Endothelial cell of umbilical vein (primary cell): ENCODE measurements around the gene EYS. TPM values are rescaled to one million over a fixed set of nuclear protein-coding genes. Genes with fewer than 3 reads are reported as not detected.

Experiments
- BruUV-seq: library from RNA; stranded (reverse); fragments of 400-500 nt; replicated peaks from 2 replicates; lab custom pipeline; 2021; lab: Mats Ljungman, UMichigan
- CTCF ChIA-PET: fragments of 300-600, 350-600 bp; sonication (Branson Sonifier 250); formaldehyde crosslinking; loops from one replicate; lab custom pipeline; 2021; ENCODE audit warnings: antibody characterized with exemption, inconsistent platforms; lab: Charles Lee
- POLR2A ChIA-PET: fragments of 300-600, 350-600 bp; sonication (Branson Sonifier 250); formaldehyde crosslinking; loops from one replicate; lab custom pipeline; 2021; ENCODE audit warnings: antibody characterized with exemption, inconsistent platforms; lab: Charles Lee
- DNase-seq: peaks from one replicate; pipeline ENCODE4 v3.0.0-alpha.2; 2011; ENCODE audit warnings: low read depth, low spot score
- FAIRE-seq: peaks from 2 replicates; lab custom pipeline; 2011; peaks lifted over from hg19 to GRCh38; lab: Jason Lieb, UNC
- H2AFZ ChIP-seq: 2 replicates; pipeline ENCODE4 v1.6.0; 2012; ENCODE audit warnings: low read depth, low read length, control low read depth, inconsistent platforms
- H3K27ac ChIP-seq: 2 replicates; pipeline ENCODE4 v1.5.1; 2011; ENCODE audit warnings: low read depth, mild to moderate bottlenecking, control low read depth, low read length, moderate library complexity; ENCODE audit not compliant: insufficient read depth
- H3K27me3 ChIP-seq, 2 experiments: 2 replicates each; pipeline versions ENCODE4 v1.6.0 to v1.6.1; 2011; ENCODE audit warnings: low read length in 2 of 2, mixed read lengths in 1 of 2; ENCODE audit not compliant: control insufficient read depth in 2 of 2, insufficient read depth in 2 of 2
- H3K36me3 ChIP-seq, 2 experiments: 2 replicates in 1 of 2; 3 replicates in 1 of 2; pipeline ENCODE4 v1.5.1; 2011; ENCODE audit warnings: low read length in 2 of 2, mild to moderate bottlenecking in 1 of 2, moderate library complexity in 1 of 2; ENCODE audit not compliant: control insufficient read depth in 2 of 2, insufficient read depth in 2 of 2; ENCODE audit errors: extremely low read depth in 1 of 2
- H3K4me1 ChIP-seq: 3 replicates; pipeline ENCODE4 v1.5.1; 2011; ENCODE audit warnings: mild to moderate bottlenecking, low read length; ENCODE audit not compliant: control insufficient read depth, insufficient read depth; ENCODE audit errors: extremely low read depth
- H3K4me2 ChIP-seq: 2 replicates; pipeline ENCODE4 v1.6.1; 2011; ENCODE audit warnings: low read length, control low read depth, mixed read lengths; ENCODE audit not compliant: insufficient read depth
- H3K4me3 ChIP-seq, 3 experiments: fragments of 200-600 bp in 1 of 3; sonication (generic), shearing (Covaris generic) in 1 of 3; replicated peaks in 1 of 3; 2 replicates each; pipeline ENCODE4 v1.5.1; 2011 to 2016; ENCODE audit warnings: control low read depth in 3 of 3, low read length in 3 of 3, mild to moderate bottlenecking in 2 of 3, inconsistent platforms in 1 of 3, low read depth in 1 of 3, moderate library complexity in 1 of 3; ENCODE audit not compliant: insufficient read depth in 1 of 3
- H3K79me2 ChIP-seq: 2 replicates; pipeline ENCODE4 v1.6.0; 2012; ENCODE audit warnings: low read length, inconsistent platforms; ENCODE audit not compliant: control insufficient read depth, insufficient read depth
- H3K9ac ChIP-seq: replicated peaks from 2 replicates; pipeline ENCODE3; 2011; ENCODE audit warnings: low read length, control low read depth; ENCODE audit not compliant: insufficient read depth; ENCODE audit errors: extremely low read depth
- H3K9me1 ChIP-seq: replicated peaks from 3 replicates; pipeline ENCODE4 v1.6.0; 2011; ENCODE audit warnings: mild to moderate bottlenecking, low read length; ENCODE audit not compliant: control insufficient read depth, insufficient read depth; ENCODE audit errors: extremely low read depth
- H3K9me3 ChIP-seq: replicated peaks from 2 replicates; pipeline ENCODE4 v1.5.1; 2012; ENCODE audit warnings: low read length, inconsistent platforms; ENCODE audit not compliant: control insufficient read depth, insufficient read depth
- H4K20me1 ChIP-seq: replicated peaks from 2 replicates; pipeline ENCODE3; 2011; ENCODE audit warnings: mild to moderate bottlenecking, low read length; ENCODE audit not compliant: control insufficient read depth, insufficient read depth; ENCODE audit errors: extremely low read depth
- CTCF ChIP-seq, 2 donors: IDR thresholded peaks; 1 replicate in 1 of 2; 2 replicates in 1 of 2; pipeline ENCODE4 v1.5.1; 2011; ENCODE audit warnings: low read length in 2 of 2, mild to moderate bottlenecking in 2 of 2, moderate library complexity in 2 of 2, control low read depth in 1 of 2, inconsistent platforms in 1 of 2, low read depth in 1 of 2; ENCODE audit not compliant: insufficient read depth in 1 of 2; ENCODE audit errors: extremely low read depth in 1 of 2
- FOS ChIP-seq: IDR thresholded peaks from 2 replicates; pipeline ENCODE4 v1.6.1; 2011; ENCODE audit warnings: mild to moderate bottlenecking, low read length, moderate library complexity, borderline replicate concordance; ENCODE audit not compliant: insufficient read depth
- GATA2 ChIP-seq: IDR thresholded peaks from 2 replicates; pipeline ENCODE4 v1.7.0; 2011; ENCODE audit warnings: low read depth, mild to moderate bottlenecking, moderate library complexity, mixed read lengths, low read length; ENCODE audit not compliant: insufficient read length, insufficient read depth
- JUN ChIP-seq: IDR thresholded peaks from 2 replicates; pipeline ENCODE4 v1.6.1; 2011; ENCODE audit warnings: borderline replicate concordance, low read depth; ENCODE audit not compliant: insufficient read length, insufficient read depth
- MAX ChIP-seq: IDR thresholded peaks from 2 replicates; pipeline ENCODE4 v1.6.1; 2011; ENCODE audit not compliant: insufficient read depth, insufficient read length
- MYC ChIP-seq: IDR thresholded peaks from one replicate; pipeline ENCODE4 v1.6.1; 2011; ENCODE audit warnings: mild to moderate bottlenecking, low read depth, low read length
- POLR2A ChIP-seq: IDR thresholded peaks from 2 replicates; pipeline ENCODE4 v1.6.1; 2012; ENCODE audit warnings: low read depth, mild to moderate bottlenecking, control low read depth, low read length
- POLR2AphosphoS5 ChIP-seq: IDR thresholded peaks from 2 replicates; pipeline ENCODE4 v1.6.1; 2012; ENCODE audit warnings: low read depth, mild to moderate bottlenecking, control low read depth, low read length, moderate library complexity; ENCODE audit not compliant: insufficient read depth
- dilution Hi-C: fragments of 300-500 bp; cut with MboI; formaldehyde crosslinking; loops from one replicate; pipeline ENCODE4 v1.15.0; 2019; ENCODE audit warnings: low sequenced_read_pairs; ENCODE audit not compliant: extremely low pct_ligation_motif_present
- intact Hi-C: fragments of 100-400 bp; cut with micrococcal nuclease; formaldehyde crosslinking; loops from one replicate; pipeline ENCODE4 v1.10.0; 2022
- polyA plus RNA-seq, 4 experiments: library from polyadenylated mRNA; depleted of rRNA in 3 of 4; stranded (reverse) in 3 of 4; unstranded in 1 of 4; fragments of >200 nt; gene quantifications; 2 replicates each; pipeline versions ENCODE4 v1.2.1 to v1.2.3, GENCODE V29; 2011 to 2012; ENCODE audit warnings: missing spikeins in 1 of 4
- total RNA-seq: library from RNA; stranded (reverse); gene quantifications from 2 replicates; pipeline ENCODE4 v1.2.3, GENCODE V29; 2021

EYS gene
- total and polyA plus RNA-seq, 2 donors (not counting 3 experiments of a cell fraction or from before 2014, with no cell fraction given) = 0.01 to 0.27 TPM

GRCh38 chr6:63745784-63746183, 1961.2 kb downstream of the EYS start:
- Histone ChIP-seq H3K27me3 (no peaks in the 10 kb centered on the region), H3K27ac (no peak overlapping the region), H3K79me2 (no peaks in the 10 kb centered on the region), H2AFZ (no peak overlapping the region), H3K9ac (no peak overlapping the region), H3K4me2 (no peak overlapping the region), H3K36me3 (no peaks in the 10 kb centered on the region), H3K4me3 (no peak overlapping the region), H3K9me1 (no peaks in the 10 kb centered on the region), H4K20me1 (no peaks in the 10 kb centered on the region), H3K9me3 (no peaks in the 10 kb centered on the region), H3K4me1 (peaks cover 4% of the 10 kb centered on the region)
- dilution Hi-C loops = no loop called here
- intact Hi-C loops = no loop called here
- FAIRE-seq = no peak
- no TSS peak for BruUV-seq
- TF ChIP-seq FOS (no peak), POLR2AphosphoS5 (no peak), JUN (no peak), CTCF (IDR thresholded peaks at IDR 0.05; ENCODE audit: extremely low read depth in 1 of 2, insufficient read depth in 1 of 2, low read depth in 1 of 2, low read length in 2 of 2) (no peak), MYC (no peak)
- DNase-seq = no peak
- ChIA-PET CTCF (no interaction called here), POLR2A (no interaction called here)

GRCh38 chr6:63744810-63745209, 1962.2 kb downstream of the EYS start:
- Histone ChIP-seq H3K9me3 (no peaks in the 10 kb centered on the region), H3K27ac (no peak overlapping the region), H3K4me3 (no peak overlapping the region), H3K9ac (no peak overlapping the region), H3K36me3 (no peaks in the 10 kb centered on the region), H3K4me2 (no peak overlapping the region), H3K9me1 (no peaks in the 10 kb centered on the region), H2AFZ (no peak overlapping the region), H3K4me1 (peaks cover 11% of the 10 kb centered on the region), H3K79me2 (no peaks in the 10 kb centered on the region), H3K27me3 (no peaks in the 10 kb centered on the region), H4K20me1 (no peaks in the 10 kb centered on the region)
- DNase-seq = no peak
- FAIRE-seq = no peak
- no TSS peak for BruUV-seq
- intact Hi-C loops = no loop called here
- POLR2A ChIA-PET = no interaction called here
- dilution Hi-C loops = no loop called here
- TF ChIP-seq CTCF (IDR thresholded peaks at IDR 0.05; ENCODE audit: extremely low read depth in 1 of 2, insufficient read depth in 1 of 2, low read depth in 1 of 2, low read length in 2 of 2) (no peak), MAX (no peak), JUN (no peak), POLR2A (no peak), MYC (no peak), GATA2 (no peak), POLR2AphosphoS5 (no peak)
- CTCF ChIA-PET = interaction anchor here (1.0 kb wide), 1 partner anchor 8 kb away, joined by 3 read pairs; no protein-coding TSS in a partner anchor
